ENCODE results near the gene FBXW7. TPM values are rescaled to one million over a fixed set of nuclear protein-coding genes. Genes with fewer than 3 reads are reported as not detected.

Gene FBXW7
- total and polyA plus RNA-seq, 2 of the 8 experiments (the other 6 are each of a cell fraction or from before 2014, with no cell fraction given) = 6.0 to 26.7 TPM

DNA sequence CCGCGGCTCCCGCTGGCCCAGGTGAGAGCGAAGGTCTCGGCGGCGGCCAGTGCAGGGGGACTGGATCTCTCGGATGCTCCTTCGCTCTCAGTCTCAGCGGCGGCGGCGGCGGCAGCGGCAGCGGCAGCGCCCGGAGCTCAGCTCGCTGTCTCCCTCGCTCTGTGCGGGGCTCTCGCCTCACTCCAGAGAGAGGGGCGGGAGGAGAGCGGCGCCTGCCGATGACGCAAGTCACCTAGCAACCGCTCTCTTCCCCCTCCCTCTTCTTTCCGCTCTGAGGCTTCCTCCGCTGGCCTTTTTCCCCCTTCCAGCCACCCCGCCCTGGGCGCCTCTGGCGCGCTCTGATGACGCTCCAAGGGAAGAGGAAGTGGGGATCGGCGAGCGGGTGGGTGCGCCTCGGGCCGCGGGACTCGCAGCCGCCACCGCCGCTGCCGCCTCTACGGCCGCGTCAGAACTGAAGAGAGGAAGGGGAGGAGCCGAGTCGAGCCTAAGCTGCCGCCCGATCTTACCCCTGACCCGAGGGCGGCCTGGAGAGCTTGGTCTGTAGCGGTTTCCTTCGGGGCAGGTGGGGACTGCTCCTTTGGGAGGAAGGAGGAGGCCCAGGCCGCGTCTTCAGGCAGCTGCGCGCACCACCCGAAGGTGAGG lies at the start of gene FBXW7 (continued):
- TF ChIP-seq, protein P1, sequence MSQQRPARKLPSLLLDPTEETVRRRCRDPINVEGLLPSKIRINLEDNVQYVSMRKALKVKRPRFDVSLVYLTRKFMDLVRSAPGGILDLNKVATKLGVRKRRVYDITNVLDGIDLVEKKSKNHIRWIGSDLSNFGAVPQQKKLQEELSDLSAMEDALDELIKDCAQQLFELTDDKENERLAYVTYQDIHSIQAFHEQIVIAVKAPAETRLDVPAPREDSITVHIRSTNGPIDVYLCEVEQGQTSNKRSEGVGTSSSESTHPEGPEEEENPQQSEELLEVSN (IDR thresholded peaks at IDR 0.05) = no peak
- TF ChIP-seq JUND (IDR thresholded peaks at IDR 0.05; ENCODE audit: low read length) = peak; percentile 44; the same call in 1 of the 2 replicates
- peak; percentile 73 for TF ChIP-seq CHD2 (IDR thresholded peaks at IDR 0.05; ENCODE audit: low read length)
- TF ChIP-seq TAF7 (optimal IDR thresholded peaks at IDR 0.05; ENCODE audit: borderline replicate concordance, low read depth, low read length) = peak; percentile 31
- TF ChIP-seq POLR2AphosphoS5 (IDR thresholded peaks at IDR 0.05; ENCODE audit: low read depth, low read length) = peak; percentile 64; the same call in 1 of the 2 replicates
- peak; percentile 19 for TF ChIP-seq ASH2L (IDR thresholded peaks at IDR 0.05; ENCODE audit: low read length)
- peak; percentile 39; the same call in 1 of the 2 replicates for TF ChIP-seq BACH1 (IDR thresholded peaks at IDR 0.05; ENCODE audit: low read length)
- peak; percentile 74 for TF ChIP-seq TBP (IDR thresholded peaks at IDR 0.05; ENCODE audit: low read depth, low read length)
- TF ChIP-seq SP1 (IDR thresholded peaks at IDR 0.05; ENCODE audit: low read depth, low read length) = peak; percentile 75
- TF ChIP-seq SIRT6 (IDR thresholded peaks at IDR 0.05; ENCODE audit: low read length) = no peak
- TF ChIP-seq BRCA1 (IDR thresholded peaks at IDR 0.05; ENCODE audit: low read depth, low read length) = peak; percentile 54; the same call in 1 of the 2 replicates
